Parathyroid adenoma (tissue), 2 donors: Measurements from ENCODE around the gene HLCS.

Experiments
- H2AFZ ChIP-seq: fragments of 300-600 bp; sonication (generic); one replicate; pipeline ENCODE4 v1.7.0; 2017; ENCODE audit warnings: antibody characterized with exemption, mild to moderate bottlenecking
- H3K27ac ChIP-seq: fragments of 300-600 bp; sonication (generic); one replicate; pipeline ENCODE4 v1.7.0; 2017
- H3K27me3 ChIP-seq: fragments of 300-600 bp; sonication (generic); one replicate; pipeline ENCODE4 v1.7.0; 2017; ENCODE audit warnings: low read length; ENCODE audit not compliant: control insufficient read depth, insufficient read depth
- H3K36me3 ChIP-seq: fragments of 300-600 bp; sonication (generic); one replicate; pipeline ENCODE4 v1.7.0; 2017; ENCODE audit warnings: low read length; ENCODE audit not compliant: control insufficient read depth, insufficient read depth
- H3K4me1 ChIP-seq: fragments of 300-600 bp; sonication (generic); one replicate; pipeline ENCODE4 v1.7.0; 2017; ENCODE audit warnings: control low read depth
- H3K4me2 ChIP-seq: fragments of 300-600 bp; sonication (generic); one replicate; pipeline ENCODE4 v1.7.0; 2017; ENCODE audit warnings: low read length
- H3K4me3 ChIP-seq: fragments of 300-600 bp; sonication (generic); one replicate; pipeline ENCODE4 v1.7.0; 2017; ENCODE audit warnings: low read depth, low read length
- H3K79me2 ChIP-seq: fragments of 300-600 bp; sonication (generic); one replicate; pipeline ENCODE4 v1.7.0; 2017; ENCODE audit warnings: control low read depth
- H3K9ac ChIP-seq: fragments of 300-600 bp; sonication (generic); one replicate; pipeline ENCODE4 v1.7.0; 2017; ENCODE audit warnings: mild to moderate bottlenecking
- H3K9me3 ChIP-seq: fragments of 300-600 bp; sonication (generic); one replicate; pipeline ENCODE4 v1.7.0; 2017; ENCODE audit warnings: low read length; ENCODE audit not compliant: control insufficient read depth
- CTCF ChIP-seq: fragments of 300-600 bp; sonication (generic); IDR thresholded peaks from one replicate; pipeline ENCODE4 v1.7.0; 2017; ENCODE audit warnings: antibody characterized with exemption, mild to moderate bottlenecking
- donor health status: primary hyperparathyroidism.

HLCS gene

DNA sequence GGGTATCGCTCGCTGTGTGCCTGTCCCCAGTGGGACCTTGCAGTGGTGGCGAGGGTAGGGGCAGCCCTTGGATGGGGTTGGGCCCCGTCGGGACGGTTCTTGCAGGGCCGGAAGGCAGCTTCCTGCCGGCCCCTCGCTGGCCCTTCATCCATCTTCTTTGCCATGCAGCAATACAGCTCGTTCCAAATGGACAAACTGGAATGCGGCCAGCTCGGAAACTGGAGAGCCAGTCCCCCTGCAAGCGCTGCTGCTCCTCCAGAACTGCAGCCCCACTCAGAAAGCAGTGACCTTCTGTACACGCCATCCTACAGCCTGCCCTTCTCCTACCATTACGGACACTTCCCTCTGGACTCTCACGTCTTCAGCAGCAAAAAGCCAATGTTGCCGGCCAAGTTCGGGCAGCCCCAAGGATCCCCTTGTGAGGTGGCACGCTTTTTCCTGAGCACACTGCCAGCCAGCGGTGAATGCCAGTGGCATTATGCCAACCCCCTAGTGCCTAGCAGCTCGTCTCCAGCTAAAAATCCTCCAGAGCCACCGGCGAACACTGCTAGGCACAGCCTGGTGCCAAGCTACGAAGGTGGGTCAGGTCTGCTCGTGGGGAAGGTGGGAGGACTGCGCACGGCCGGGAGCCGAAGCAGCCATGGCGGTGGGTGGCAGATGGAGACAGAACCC, 221.8 kb downstream of the HLCS start:
- Histone ChIP-seq H3K36me3 (no peaks in the 10 kb centered on the region), H3K9me3 (no peaks in the 10 kb centered on the region), H3K27ac (no peak overlapping the region), H3K79me2 (no peaks in the 10 kb centered on the region), H3K4me3 (no peak overlapping the region), H2AFZ (no peak overlapping the region), H3K27me3 (no peaks in the 10 kb centered on the region), H3K4me2 (no peak overlapping the region), H3K9ac (no peak overlapping the region), H3K4me1 (no peaks in the 10 kb centered on the region)
- TF ChIP-seq CTCF, result no peak

GRCh38 chr21:36744190-36744559, 222.3 kb downstream of the HLCS start:
- H3K4me3 ChIP-seq, result no peak overlapping the region
- no peak overlapping the region for H2AFZ ChIP-seq
- no peaks in the 10 kb centered on the region for H3K79me2 ChIP-seq
- H3K36me3 ChIP-seq, result no peaks in the 10 kb centered on the region
- H3K9ac ChIP-seq, result no peak overlapping the region
- no peak overlapping the region for H3K4me2 ChIP-seq
- TF ChIP-seq CTCF, result no peak
- H3K9me3 ChIP-seq, result no peaks in the 10 kb centered on the region
- no peaks in the 10 kb centered on the region for H3K4me1 ChIP-seq
- no peak overlapping the region for H3K27ac ChIP-seq
- no peaks in the 10 kb centered on the region for H3K27me3 ChIP-seq

DNA sequence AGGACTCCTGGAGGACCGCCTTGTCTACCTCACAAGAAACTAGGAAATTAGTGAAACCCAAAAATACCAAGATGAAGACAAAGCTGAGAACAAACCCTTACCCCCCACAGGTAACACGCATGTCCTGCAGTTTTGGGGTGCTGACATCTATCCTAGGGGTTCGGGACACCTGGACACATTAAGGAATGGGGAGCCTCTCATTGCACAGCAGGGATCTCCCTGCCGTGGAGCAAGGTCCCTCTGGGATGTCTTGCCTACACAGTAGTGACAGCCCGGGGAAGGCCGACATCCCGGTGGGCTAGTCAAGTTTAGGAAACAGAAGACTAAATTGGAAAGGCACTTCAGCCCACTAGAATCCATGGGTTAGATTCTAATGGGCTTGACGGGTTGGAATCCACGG, 223.0 kb downstream of the HLCS start:
- no peaks in the 10 kb centered on the region for H3K36me3 ChIP-seq

GRCh38 chr21:36743008-36743407, 223.5 kb downstream of the HLCS start:
- H3K4me2 ChIP-seq, result no peak overlapping the region
- H3K79me2 ChIP-seq, result no peaks in the 10 kb centered on the region
- no peak overlapping the region for H3K27ac ChIP-seq
- H3K9ac ChIP-seq, result no peak overlapping the region
- H3K27me3 ChIP-seq, result no peaks in the 10 kb centered on the region
- no peaks in the 10 kb centered on the region for H3K36me3 ChIP-seq
- no peaks in the 10 kb centered on the region for H3K4me1 ChIP-seq
- H2AFZ ChIP-seq, result no peak overlapping the region
- H3K4me3 ChIP-seq, result no peak overlapping the region
- TF ChIP-seq CTCF, result no peak
- H3K9me3 ChIP-seq, result no peaks in the 10 kb centered on the region

More for the DNA sequence above, 223.0 kb downstream of the HLCS start:
- H3K27ac ChIP-seq, result no peak overlapping the region
- H2AFZ ChIP-seq, result no peak overlapping the region
- H3K4me3 ChIP-seq, result no peak overlapping the region
- no peak for TF ChIP-seq CTCF
- H3K79me2 ChIP-seq, result no peaks in the 10 kb centered on the region
- H3K4me2 ChIP-seq, result no peak overlapping the region
- H3K9me3 ChIP-seq, result no peaks in the 10 kb centered on the region
- no peak overlapping the region for H3K9ac ChIP-seq
- no peaks in the 10 kb centered on the region for H3K27me3 ChIP-seq
- no peaks in the 10 kb centered on the region for H3K4me1 ChIP-seq

- H3K4me1 ChIP-seq, result no peaks in the 10 kb centered on the region
- TF ChIP-seq CTCF, result no peak
- no peak overlapping the region for H3K27ac ChIP-seq
- no peak overlapping the region for H2AFZ ChIP-seq
- H3K79me2 ChIP-seq, result no peaks in the 10 kb centered on the region
- no peak overlapping the region for H3K4me2 ChIP-seq
- H3K27me3 ChIP-seq, result no peaks in the 10 kb centered on the region
- H3K9me3 ChIP-seq, result no peaks in the 10 kb centered on the region
- H3K36me3 ChIP-seq, result no peaks in the 10 kb centered on the region
- H3K4me3 ChIP-seq, result no peak overlapping the region
- no peak overlapping the region for H3K9ac ChIP-seq
Measured at GRCh38 chr21:36741506-36741905, 225.0 kb downstream of the HLCS start.
